ENCODE measurements around the gene AXDND1.

GRCh38 chr1:179440971-179441370 lies 75.2 kb downstream of the AXDND1 start:
- TF ChIP-seq POLR2A (IDR thresholded peaks at IDR 0.05): no peak
- no peak for TF ChIP-seq EP300 (IDR thresholded peaks at IDR 0.05)
- TF ChIP-seq CTCF (IDR thresholded peaks at IDR 0.05): no peak

Data from stomach (tissue), 4 donors.